ENCODE data around the gene IP6K3. TPM values are rescaled to one million over a fixed set of nuclear protein-coding genes. Genes with fewer than 3 reads are reported as not detected.

The IP6K3 gene
- total and polyA plus RNA-seq, 2 experiments from 2014 or later: 0.14 to 0.16 TPM

DNA sequence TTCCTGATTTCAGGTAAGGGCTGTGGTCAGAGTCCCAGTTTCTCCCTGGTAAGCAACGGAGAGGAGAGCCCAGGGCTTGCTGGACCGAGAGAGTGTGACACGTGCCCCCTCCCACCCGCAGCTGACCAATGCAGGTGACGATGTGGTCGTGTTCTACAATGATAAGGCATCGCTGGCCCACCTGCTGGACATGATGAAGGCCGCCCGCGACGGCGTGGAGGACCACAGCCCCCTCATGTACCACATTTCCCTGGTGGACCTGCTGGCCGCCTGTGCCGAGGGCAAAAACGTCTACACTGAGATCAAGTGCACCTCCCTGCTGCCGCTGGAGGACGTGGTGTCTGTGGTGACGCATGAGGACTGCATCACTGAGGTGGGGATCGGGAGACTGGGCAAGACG lies 66.9 kb downstream of the IP6K3 start:
- no peak overlapping the region for H3K4me2 ChIP-seq
- no peaks in the 10 kb centered on the region for H3K79me2 ChIP-seq (replicated peaks; ENCODE audit: insufficient read depth)
- Mint-ChIP-seq H3K9me3 (no peaks in the 10 kb centered on the region), H3K36me3 (ENCODE audit: low read depth) (peaks cover 38% of the 10 kb centered on the region), H3K27ac (no peak overlapping the region), H3K4me3 (no peak overlapping the region), H3K27me3 (ENCODE audit: insufficient read depth, low read depth, poor library complexity) (peaks cover 10% of the 10 kb centered on the region), H3K4me1 (no peaks in the 10 kb centered on the region)
- no peak for DNase-seq (ENCODE audit: low spot score)
- H3K27ac ChIP-seq (ENCODE audit: low read depth): no peak overlapping the region
- H3K4me1 ChIP-seq (ENCODE audit: insufficient read depth): no peaks in the 10 kb centered on the region
- no peaks in the 10 kb centered on the region for H3K27me3 ChIP-seq (ENCODE audit: insufficient read depth)
- no peak for ATAC-seq
- no peak overlapping the region for H3K4me3 ChIP-seq
- no peaks in the 10 kb centered on the region for H3K36me3 ChIP-seq (ENCODE audit: insufficient read depth)
- H3K9me2 ChIP-seq (ENCODE audit: insufficient read depth): no peaks in the 10 kb centered on the region
- no peak for TF ChIP-seq ZNF114 (CRISPR knock-in tag; IDR thresholded peaks at IDR 0.05)
- TF ChIP-seq POLR2AphosphoS5 (IDR thresholded peaks at IDR 0.05; ENCODE audit: low read depth): no peak
- no peak for TF ChIP-seq CREB1 (CRISPR knock-in tag; IDR thresholded peaks at IDR 0.05; ENCODE audit: low read depth)
- no peak for TF ChIP-seq NANOG (IDR thresholded peaks at IDR 0.05; ENCODE audit: borderline replicate concordance)
- TF ChIP-seq ZNF331 (CRISPR knock-in tag; IDR thresholded peaks at IDR 0.05; ENCODE audit: low read depth): no peak
- TF ChIP-seq JUNB (IDR thresholded peaks at IDR 0.05; ENCODE audit: unreplicated experiment): no peak
- TF ChIP-seq, protein P1, sequence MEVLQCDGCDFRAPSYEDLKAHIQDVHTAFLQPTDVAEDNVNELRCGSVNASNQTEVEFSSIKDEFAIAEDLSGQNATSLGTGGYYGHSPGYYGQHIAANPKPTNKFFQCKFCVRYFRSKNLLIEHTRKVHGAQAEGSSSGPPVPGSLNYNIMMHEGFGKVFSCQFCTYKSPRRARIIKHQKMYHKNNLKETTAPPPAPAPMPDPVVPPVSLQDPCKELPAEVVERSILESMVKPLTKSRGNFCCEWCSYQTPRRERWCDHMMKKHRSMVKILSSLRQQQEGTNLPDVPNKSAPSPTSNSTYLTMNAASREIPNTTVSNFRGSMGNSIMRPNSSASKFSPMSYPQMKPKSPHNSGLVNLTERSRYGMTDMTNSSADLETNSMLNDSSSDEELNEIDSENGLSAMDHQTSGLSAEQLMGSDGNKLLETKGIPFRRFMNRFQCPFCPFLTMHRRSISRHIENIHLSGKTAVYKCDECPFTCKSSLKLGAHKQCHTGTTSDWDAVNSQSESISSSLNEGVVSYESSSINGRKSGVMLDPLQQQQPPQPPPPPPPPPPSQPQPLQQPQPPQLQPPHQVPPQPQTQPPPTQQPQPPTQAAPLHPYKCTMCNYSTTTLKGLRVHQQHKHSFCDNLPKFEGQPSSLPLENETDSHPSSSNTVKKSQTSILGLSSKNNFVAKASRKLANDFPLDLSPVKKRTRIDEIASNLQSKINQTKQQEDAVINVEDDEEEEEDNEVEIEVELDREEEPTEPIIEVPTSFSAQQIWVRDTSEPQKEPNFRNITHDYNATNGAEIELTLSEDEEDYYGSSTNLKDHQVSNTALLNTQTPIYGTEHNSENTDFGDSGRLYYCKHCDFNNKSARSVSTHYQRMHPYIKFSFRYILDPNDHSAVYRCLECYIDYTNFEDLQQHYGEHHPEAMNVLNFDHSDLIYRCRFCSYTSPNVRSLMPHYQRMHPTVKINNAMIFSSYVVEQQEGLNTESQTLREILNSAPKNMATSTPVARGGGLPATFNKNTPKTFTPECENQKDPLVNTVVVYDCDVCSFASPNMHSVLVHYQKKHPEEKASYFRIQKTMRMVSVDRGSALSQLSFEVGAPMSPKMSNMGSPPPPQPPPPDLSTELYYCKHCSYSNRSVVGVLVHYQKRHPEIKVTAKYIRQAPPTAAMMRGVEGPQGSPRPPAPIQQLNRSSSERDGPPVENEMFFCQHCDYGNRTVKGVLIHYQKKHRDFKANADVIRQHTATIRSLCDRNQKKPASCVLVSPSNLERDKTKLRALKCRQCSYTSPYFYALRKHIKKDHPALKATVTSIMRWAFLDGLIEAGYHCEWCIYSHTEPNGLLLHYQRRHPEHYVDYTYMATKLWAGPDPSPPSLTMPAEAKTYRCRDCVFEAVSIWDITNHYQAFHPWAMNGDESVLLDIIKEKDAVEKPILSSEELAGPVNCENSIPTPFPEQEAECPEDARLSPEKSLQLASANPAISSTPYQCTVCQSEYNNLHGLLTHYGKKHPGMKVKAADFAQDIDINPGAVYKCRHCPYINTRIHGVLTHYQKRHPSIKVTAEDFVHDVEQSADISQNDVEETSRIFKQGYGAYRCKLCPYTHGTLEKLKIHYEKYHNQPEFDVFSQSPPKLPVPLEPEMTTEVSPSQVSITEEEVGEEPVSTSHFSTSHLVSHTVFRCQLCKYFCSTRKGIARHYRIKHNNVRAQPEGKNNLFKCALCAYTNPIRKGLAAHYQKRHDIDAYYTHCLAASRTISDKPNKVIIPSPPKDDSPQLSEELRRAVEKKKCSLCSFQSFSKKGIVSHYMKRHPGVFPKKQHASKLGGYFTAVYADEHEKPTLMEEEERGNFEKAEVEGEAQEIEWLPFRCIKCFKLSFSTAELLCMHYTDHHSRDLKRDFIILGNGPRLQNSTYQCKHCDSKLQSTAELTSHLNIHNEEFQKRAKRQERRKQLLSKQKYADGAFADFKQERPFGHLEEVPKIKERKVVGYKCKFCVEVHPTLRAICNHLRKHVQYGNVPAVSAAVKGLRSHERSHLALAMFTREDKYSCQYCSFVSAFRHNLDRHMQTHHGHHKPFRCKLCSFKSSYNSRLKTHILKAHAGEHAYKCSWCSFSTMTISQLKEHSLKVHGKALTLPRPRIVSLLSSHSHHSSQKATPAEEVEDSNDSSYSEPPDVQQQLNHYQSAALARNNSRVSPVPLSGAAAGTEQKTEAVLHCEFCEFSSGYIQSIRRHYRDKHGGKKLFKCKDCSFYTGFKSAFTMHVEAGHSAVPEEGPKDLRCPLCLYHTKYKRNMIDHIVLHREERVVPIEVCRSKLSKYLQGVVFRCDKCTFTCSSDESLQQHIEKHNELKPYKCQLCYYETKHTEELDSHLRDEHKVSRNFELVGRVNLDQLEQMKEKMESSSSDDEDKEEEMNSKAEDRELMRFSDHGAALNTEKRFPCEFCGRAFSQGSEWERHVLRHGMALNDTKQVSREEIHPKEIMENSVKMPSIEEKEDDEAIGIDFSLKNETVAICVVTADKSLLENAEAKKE (CRISPR knock-in tag; IDR thresholded peaks at IDR 0.05): no peak
- TF ChIP-seq, protein P2, sequence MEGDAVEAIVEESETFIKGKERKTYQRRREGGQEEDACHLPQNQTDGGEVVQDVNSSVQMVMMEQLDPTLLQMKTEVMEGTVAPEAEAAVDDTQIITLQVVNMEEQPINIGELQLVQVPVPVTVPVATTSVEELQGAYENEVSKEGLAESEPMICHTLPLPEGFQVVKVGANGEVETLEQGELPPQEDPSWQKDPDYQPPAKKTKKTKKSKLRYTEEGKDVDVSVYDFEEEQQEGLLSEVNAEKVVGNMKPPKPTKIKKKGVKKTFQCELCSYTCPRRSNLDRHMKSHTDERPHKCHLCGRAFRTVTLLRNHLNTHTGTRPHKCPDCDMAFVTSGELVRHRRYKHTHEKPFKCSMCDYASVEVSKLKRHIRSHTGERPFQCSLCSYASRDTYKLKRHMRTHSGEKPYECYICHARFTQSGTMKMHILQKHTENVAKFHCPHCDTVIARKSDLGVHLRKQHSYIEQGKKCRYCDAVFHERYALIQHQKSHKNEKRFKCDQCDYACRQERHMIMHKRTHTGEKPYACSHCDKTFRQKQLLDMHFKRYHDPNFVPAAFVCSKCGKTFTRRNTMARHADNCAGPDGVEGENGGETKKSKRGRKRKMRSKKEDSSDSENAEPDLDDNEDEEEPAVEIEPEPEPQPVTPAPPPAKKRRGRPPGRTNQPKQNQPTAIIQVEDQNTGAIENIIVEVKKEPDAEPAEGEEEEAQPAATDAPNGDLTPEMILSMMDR (conservative IDR thresholded peaks at IDR 0.05; ENCODE audit: low read depth in 2 of 2): no peak
- TF ChIP-seq, protein P3, sequence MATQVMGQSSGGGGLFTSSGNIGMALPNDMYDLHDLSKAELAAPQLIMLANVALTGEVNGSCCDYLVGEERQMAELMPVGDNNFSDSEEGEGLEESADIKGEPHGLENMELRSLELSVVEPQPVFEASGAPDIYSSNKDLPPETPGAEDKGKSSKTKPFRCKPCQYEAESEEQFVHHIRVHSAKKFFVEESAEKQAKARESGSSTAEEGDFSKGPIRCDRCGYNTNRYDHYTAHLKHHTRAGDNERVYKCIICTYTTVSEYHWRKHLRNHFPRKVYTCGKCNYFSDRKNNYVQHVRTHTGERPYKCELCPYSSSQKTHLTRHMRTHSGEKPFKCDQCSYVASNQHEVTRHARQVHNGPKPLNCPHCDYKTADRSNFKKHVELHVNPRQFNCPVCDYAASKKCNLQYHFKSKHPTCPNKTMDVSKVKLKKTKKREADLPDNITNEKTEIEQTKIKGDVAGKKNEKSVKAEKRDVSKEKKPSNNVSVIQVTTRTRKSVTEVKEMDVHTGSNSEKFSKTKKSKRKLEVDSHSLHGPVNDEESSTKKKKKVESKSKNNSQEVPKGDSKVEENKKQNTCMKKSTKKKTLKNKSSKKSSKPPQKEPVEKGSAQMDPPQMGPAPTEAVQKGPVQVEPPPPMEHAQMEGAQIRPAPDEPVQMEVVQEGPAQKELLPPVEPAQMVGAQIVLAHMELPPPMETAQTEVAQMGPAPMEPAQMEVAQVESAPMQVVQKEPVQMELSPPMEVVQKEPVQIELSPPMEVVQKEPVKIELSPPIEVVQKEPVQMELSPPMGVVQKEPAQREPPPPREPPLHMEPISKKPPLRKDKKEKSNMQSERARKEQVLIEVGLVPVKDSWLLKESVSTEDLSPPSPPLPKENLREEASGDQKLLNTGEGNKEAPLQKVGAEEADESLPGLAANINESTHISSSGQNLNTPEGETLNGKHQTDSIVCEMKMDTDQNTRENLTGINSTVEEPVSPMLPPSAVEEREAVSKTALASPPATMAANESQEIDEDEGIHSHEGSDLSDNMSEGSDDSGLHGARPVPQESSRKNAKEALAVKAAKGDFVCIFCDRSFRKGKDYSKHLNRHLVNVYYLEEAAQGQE (IDR thresholded peaks at IDR 0.05; ENCODE audit: unreplicated experiment): no peak
- no peak for TF ChIP-seq STAT1 (IDR thresholded peaks at IDR 0.05; ENCODE audit: unreplicated experiment)
- TF ChIP-seq, protein P4, sequence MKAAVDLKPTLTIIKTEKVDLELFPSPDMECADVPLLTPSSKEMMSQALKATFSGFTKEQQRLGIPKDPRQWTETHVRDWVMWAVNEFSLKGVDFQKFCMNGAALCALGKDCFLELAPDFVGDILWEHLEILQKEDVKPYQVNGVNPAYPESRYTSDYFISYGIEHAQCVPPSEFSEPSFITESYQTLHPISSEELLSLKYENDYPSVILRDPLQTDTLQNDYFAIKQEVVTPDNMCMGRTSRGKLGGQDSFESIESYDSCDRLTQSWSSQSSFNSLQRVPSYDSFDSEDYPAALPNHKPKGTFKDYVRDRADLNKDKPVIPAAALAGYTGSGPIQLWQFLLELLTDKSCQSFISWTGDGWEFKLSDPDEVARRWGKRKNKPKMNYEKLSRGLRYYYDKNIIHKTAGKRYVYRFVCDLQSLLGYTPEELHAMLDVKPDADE (IDR thresholded peaks at IDR 0.05): no peak
- no peak for TF ChIP-seq EZH2 (IDR thresholded peaks at IDR 0.05; ENCODE audit: low read depth, unreplicated experiment)
- TF ChIP-seq EZH2phosphoT487 (IDR thresholded peaks at IDR 0.05; ENCODE audit: unreplicated experiment): no peak
- H4K20me1 ChIP-seq (replicated peaks; ENCODE audit: insufficient read depth): no peaks in the 10 kb centered on the region; the same call in 1 of the 2 replicates
- H2AFZ ChIP-seq: no peak overlapping the region
- H3F3A ChIP-seq (replicated peaks; ENCODE audit: low read depth): no peaks in the 10 kb centered on the region

All from GM23338 (cell line).